Mesothelial cell of epicardium (in vitro differentiated cells): ENCODE data around the gene HIBADH. TPM values are rescaled to one million over a fixed set of nuclear protein-coding genes. Genes with fewer than 3 reads are reported as not detected.

Experiments
- DNase-seq, 2 experiments: peaks; one replicate each; pipeline ENCODE4 v3.0.0; 2021; ENCODE audit warnings: low spot score in 2 of 2; ENCODE audit not compliant: unreplicated experiment in 2 of 2
- H3K27ac Mint-ChIP-seq: 2 replicates; pipeline ENCODE4 v1.8.0; 2021; ENCODE audit warnings: mixed read lengths
- H3K27me3 Mint-ChIP-seq: 2 replicates; pipeline ENCODE4 v1.8.0; 2021; ENCODE audit warnings: low read depth, mixed read lengths
- H3K36me3 Mint-ChIP-seq: 2 replicates; pipeline ENCODE4 v1.8.0; 2021; ENCODE audit warnings: mixed read lengths
- H3K4me1 Mint-ChIP-seq: 2 replicates; pipeline ENCODE4 v1.8.0; 2021; ENCODE audit warnings: mixed read lengths
- H3K4me3 Mint-ChIP-seq: 2 replicates; pipeline ENCODE4 v1.8.0; 2021; ENCODE audit warnings: mild to moderate bottlenecking, moderate library complexity, mixed read lengths
- H3K9me3 Mint-ChIP-seq: 2 replicates; pipeline ENCODE4 v1.8.0; 2021; ENCODE audit warnings: mixed read lengths
- CTCF ChIP-seq: fragments of 200-600 bp; sonication (generic); IDR thresholded peaks from one replicate; pipeline ENCODE4 v1.5.0; 2021; ENCODE audit warnings: antibody characterized with exemption; ENCODE audit not compliant: unreplicated experiment
- total RNA-seq: library from RNA; stranded (reverse); gene quantifications from 3 replicates; pipeline ENCODE4 v1.2.1, GENCODE V29; 2021

Gene HIBADH
- total RNA-seq, 1 donor from 2014 or later, result 33.2 TPM

DNA sequence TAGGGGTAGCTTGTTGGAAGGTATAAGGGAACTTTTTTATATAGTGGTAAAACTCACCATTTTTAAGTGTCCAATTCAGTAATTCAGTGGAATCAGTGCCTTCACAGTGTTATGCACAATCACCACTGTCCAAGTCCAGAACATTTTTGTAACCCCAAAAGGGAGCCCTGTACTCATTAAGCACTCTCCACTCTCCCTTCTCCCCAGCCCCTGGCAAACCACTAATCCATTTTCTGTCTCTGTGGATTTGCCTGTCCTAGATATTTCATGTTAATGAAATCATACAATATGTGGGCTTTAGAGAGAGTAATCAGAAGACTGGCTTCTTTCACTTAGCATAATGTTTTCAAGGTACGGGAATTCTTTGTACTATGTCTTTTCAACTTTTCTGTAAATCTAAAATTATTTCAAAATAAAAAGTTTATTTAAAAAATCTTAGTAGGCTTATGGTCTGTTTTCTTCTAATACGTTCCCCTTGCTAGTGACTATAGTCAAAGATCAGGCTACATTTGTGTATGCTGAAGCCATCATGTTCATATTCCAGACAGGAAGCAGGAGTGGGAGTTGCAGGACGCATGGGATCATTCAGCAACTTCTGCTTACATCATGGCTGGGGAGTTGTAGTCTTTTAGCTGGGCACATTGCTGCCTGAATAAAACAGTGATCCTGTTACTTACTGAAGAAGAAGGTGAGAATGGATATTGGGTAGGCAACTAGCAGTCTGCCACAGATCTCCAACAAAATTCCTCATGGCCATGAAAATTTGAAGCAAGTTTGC is 41.9 kb upstream of the HIBADH start:
- no peak for DNase-seq
- Mint-ChIP-seq H3K4me3 (no peak overlapping the region), H3K9me3 (peaks cover 8% of the 10 kb centered on the region), H3K36me3 (no peaks in the 10 kb centered on the region), H3K27me3 (no peaks in the 10 kb centered on the region), H3K4me1 (peaks cover 9% of the 10 kb centered on the region), H3K27ac (no peak overlapping the region)
- TF ChIP-seq CTCF, result no peak

GRCh38 chr7:27703181-27703580 is 40.5 kb upstream of the HIBADH start:
- Mint-ChIP-seq H3K27me3 (no peaks in the 10 kb centered on the region), H3K4me1 (peaks cover 9% of the 10 kb centered on the region), H3K9me3 (peaks cover 4% of the 10 kb centered on the region), H3K4me3 (no peak overlapping the region), H3K36me3 (no peaks in the 10 kb centered on the region), H3K27ac (no peak overlapping the region)
- no peak for DNase-seq
- no peak for TF ChIP-seq CTCF

DNA sequence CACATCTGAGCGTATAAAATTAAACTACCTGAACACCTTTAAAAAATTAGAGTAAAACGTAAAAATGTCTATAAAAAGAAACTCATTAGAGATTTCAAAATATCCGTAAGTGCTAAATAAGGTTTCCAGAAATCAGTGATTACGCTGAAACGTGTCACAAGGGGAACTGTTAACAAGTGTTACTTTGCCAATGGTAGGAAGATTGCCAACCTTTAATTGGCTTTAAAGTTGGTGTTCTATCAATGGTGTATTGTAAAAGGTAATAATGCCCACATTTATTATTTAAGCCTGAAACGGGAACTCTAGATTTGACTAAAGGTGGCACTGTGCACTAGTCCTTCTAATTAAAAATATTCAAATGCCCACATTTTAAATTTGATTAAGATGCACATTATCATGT is 37.8 kb upstream of the HIBADH start:
- TF ChIP-seq CTCF, result no peak
- no peak for DNase-seq
- no peak overlapping the region for H3K27ac Mint-ChIP-seq
- no peaks in the 10 kb centered on the region for H3K36me3 Mint-ChIP-seq
- H3K27me3 Mint-ChIP-seq, result no peaks in the 10 kb centered on the region
- H3K9me3 Mint-ChIP-seq, result no peaks in the 10 kb centered on the region
- peaks cover 9% of the 10 kb centered on the region for H3K4me1 Mint-ChIP-seq
- H3K4me3 Mint-ChIP-seq, result no peak overlapping the region

DNA sequence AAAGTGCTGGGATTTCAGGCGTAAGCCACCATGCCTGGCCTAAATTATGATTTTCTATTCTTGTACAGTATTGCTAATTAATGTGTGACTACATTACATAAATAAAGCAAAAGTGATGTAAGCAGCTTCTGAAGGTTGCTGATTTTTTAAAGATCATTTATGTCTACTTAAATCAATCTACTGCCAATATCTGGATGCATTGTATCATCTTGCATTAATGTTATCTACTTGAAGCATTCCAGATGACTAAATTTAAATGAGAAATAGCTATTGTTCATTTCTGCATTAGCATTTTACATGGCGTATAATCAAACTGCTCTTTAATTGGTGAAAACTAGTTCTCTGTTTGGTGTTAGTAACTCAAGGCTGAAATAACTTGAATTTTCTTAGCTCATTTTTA is 37.1 kb upstream of the HIBADH start:
- Mint-ChIP-seq H3K9me3 (no peaks in the 10 kb centered on the region), H3K36me3 (no peaks in the 10 kb centered on the region), H3K4me3 (no peak overlapping the region), H3K27ac (no peak overlapping the region), H3K27me3 (no peaks in the 10 kb centered on the region), H3K4me1 (peaks cover 3% of the 10 kb centered on the region)
- no peak for DNase-seq
- TF ChIP-seq CTCF, result no peak

DNA sequence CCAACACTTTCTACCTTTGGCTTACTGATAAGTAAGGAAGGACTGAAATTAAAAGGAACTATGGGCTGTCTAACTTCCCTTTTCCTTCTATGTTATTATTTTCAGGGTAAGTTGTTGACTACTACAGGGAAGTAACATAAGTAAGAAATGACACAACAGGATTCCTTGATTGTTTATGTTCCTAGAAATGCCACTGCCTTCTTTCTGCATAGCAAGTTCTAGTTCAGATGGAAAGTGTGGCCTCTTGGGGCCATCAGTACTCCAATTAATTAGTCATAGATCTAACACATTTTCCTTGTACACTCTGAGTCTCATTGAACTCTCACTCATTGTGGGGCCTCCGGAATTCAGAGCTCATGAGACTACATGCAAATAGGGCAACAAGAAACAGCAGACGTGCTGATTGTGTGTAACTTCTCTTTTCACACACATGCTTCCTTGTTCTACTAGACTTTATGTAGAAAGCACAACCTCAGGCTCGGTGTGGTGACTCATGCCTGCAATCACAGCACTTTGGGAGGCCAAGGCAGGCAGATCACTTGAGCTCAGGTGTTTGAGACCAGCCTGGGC is 35.3 kb upstream of the HIBADH start:
- no peaks in the 10 kb centered on the region for H3K27me3 Mint-ChIP-seq

More for the DNA sequence above, 35.3 kb upstream of the HIBADH start:
- no peak overlapping the region for H3K27ac Mint-ChIP-seq
- peaks cover 7% of the 10 kb centered on the region for H3K4me1 Mint-ChIP-seq
- no peak overlapping the region for H3K4me3 Mint-ChIP-seq
- no peaks in the 10 kb centered on the region for H3K9me3 Mint-ChIP-seq
- TF ChIP-seq CTCF, result no peak
- no peaks in the 10 kb centered on the region for H3K36me3 Mint-ChIP-seq
- DNase-seq, result no peak
